Measurements from ENCODE around the gene GSTM2. TPM values are rescaled to one million over a fixed set of nuclear protein-coding genes. Genes with fewer than 3 reads are reported as not detected.

The GSTM2 gene
- total RNA-seq, 1 experiment from 2014 or later: 10.2 TPM

GRCh38 chr1:109643385-109644230 lies 24.2 kb upstream of the GSTM2 start:
- H3K4me3 ChIP-seq (ENCODE audit: low read depth in 2 of 2, low read length in 2 of 2): peak overlapping the region in 1 of 2 experiments; percentile 8; a peak in 1 of 4 replicates
- H3K27me3 ChIP-seq (ENCODE audit: control insufficient read depth, insufficient read depth, low read length): no peaks in the 10 kb centered on the region
- H3K27ac ChIP-seq (ENCODE audit: low read length): peak overlapping the region; percentile 41
- ChIA-PET CTCF (interaction anchor here (0.6 to 1.9 kb wide), 3 partner anchors 97 to 341 kb away, joined by 3 to 7 read pairs (median 3); partner anchors contain the start of gene AHCYL1), POLR2A (no interaction called here)
- peak; percentile 94 for ATAC-seq
- H3K9me3 ChIP-seq (ENCODE audit: control insufficient read depth, insufficient read depth, low read depth, low read length): no peaks in the 10 kb centered on the region
- no peak for DNase-seq (ENCODE audit: low read depth, low spot score)
- BruUV-seq (replicated peaks): no TSS peak
- TF ChIP-seq, protein P1, sequence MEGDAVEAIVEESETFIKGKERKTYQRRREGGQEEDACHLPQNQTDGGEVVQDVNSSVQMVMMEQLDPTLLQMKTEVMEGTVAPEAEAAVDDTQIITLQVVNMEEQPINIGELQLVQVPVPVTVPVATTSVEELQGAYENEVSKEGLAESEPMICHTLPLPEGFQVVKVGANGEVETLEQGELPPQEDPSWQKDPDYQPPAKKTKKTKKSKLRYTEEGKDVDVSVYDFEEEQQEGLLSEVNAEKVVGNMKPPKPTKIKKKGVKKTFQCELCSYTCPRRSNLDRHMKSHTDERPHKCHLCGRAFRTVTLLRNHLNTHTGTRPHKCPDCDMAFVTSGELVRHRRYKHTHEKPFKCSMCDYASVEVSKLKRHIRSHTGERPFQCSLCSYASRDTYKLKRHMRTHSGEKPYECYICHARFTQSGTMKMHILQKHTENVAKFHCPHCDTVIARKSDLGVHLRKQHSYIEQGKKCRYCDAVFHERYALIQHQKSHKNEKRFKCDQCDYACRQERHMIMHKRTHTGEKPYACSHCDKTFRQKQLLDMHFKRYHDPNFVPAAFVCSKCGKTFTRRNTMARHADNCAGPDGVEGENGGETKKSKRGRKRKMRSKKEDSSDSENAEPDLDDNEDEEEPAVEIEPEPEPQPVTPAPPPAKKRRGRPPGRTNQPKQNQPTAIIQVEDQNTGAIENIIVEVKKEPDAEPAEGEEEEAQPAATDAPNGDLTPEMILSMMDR (IDR thresholded peaks at IDR 0.05): peak; percentile 90
- TF ChIP-seq REST (IDR thresholded peaks at IDR 0.05; ENCODE audit: insufficient read depth in 1 of 2, low read depth in 2 of 2, low read length in 1 of 2): no peak
- intact Hi-C loops (cut with micrococcal nuclease; ENCODE audit: unreplicated experiment) (loop anchor here (2.0 to 5.0 kb wide), 2 partner anchors 129 to 339 kb away; partner anchors contain the start of gene AHCYL1), in situ Hi-C loops (cut with HindIII; ENCODE audit: low pct_unique_long_range_greater_than_20kb, low sequenced_read_pairs) (no loop called here)
- peaks cover 8% of the 10 kb centered on the region; the same call in 1 of the 2 replicates for H3K4me1 ChIP-seq (ENCODE audit: control insufficient read depth, insufficient read depth, low read length)
- H3K36me3 ChIP-seq (ENCODE audit: control insufficient read depth, insufficient read depth, low read length): no peaks in the 10 kb centered on the region

- intact Hi-C loops (cut with micrococcal nuclease; ENCODE audit: unreplicated experiment) (loop anchor here (5.0 kb wide), 1 partner anchor 338 kb away; the partner anchor contains the start of gene AHCYL1), in situ Hi-C loops (cut with HindIII; ENCODE audit: low pct_unique_long_range_greater_than_20kb, low sequenced_read_pairs) (no loop called here)
- ChIA-PET POLR2A (no interaction called here), CTCF (interaction anchor here (0.7 to 1.9 kb wide), 3 partner anchors 15 to 340 kb away, joined by 3 to 7 read pairs (median 4); partner anchors contain the start of gene AHCYL1)
- no peak for ATAC-seq
- Histone ChIP-seq H3K36me3 (ENCODE audit: control insufficient read depth, insufficient read depth, low read length) (no peaks in the 10 kb centered on the region), H3K4me1 (ENCODE audit: control insufficient read depth, insufficient read depth, low read length) (peaks cover 8% of the 10 kb centered on the region; the same call in 1 of the 2 replicates), H3K27me3 (ENCODE audit: control insufficient read depth, insufficient read depth, low read length) (no peaks in the 10 kb centered on the region), H3K4me3 (ENCODE audit: low read depth in 2 of 2, low read length in 2 of 2) (no peak overlapping the region), H3K9me3 (ENCODE audit: control insufficient read depth, insufficient read depth, low read depth, low read length) (no peaks in the 10 kb centered on the region), H3K27ac (ENCODE audit: low read length) (peak overlapping the region; percentile 39; the same call in 1 of the 2 replicates)
- DNase-seq (ENCODE audit: low read depth, low spot score): no peak
- TF ChIP-seq REST (IDR thresholded peaks at IDR 0.05; ENCODE audit: insufficient read depth in 1 of 2, low read depth in 2 of 2, low read length in 1 of 2) (no peak), POLR2AphosphoS5 (IDR thresholded peaks at IDR 0.05; ENCODE audit: low read depth, low read length) (no peak)
- BruUV-seq (replicated peaks): no TSS peak
Measured at GRCh38 chr1:109644670-109645069, 23.2 kb upstream of the GSTM2 start.

All from Panc1 (cell line).